HepG2 (cell line): ENCODE data around the gene GZMH. TPM values are rescaled to one million over a fixed set of nuclear protein-coding genes. Genes with fewer than 3 reads are reported as not detected.

Experiments used
- ATAC-seq: fragments of 200-7000 bp; cut with Tn5 transposase; 3 replicates; pipeline ENCODE4 v1.9.1; 2020; ENCODE audit warnings: mild to moderate bottlenecking, moderate library complexity
- BruUV-seq: library from RNA; stranded (reverse); fragments of 400-500 nt; replicated peaks from 2 replicates; lab custom pipeline; 2021; lab: Mats Ljungman, UMichigan
- CTCF ChIA-PET: fragments of 300-600 bp; formaldehyde crosslinking; extraction: SDS; loops from one replicate; lab custom pipeline; 2021; ENCODE audit warnings: low total read pairs, inconsistent platforms, low intra/inter-chr PET ratio; lab: Yijun Ruan, JAX
- POLR2A ChIA-PET: fragments of 350-600 bp; sonication (Branson Sonifier 250); formaldehyde crosslinking; loops from one replicate; lab custom pipeline; 2020; ENCODE audit warnings: antibody characterized with exemption, inconsistent platforms; lab: Yijun Ruan, JAX
- DNase-seq: peaks from one replicate; pipeline ENCODE4 v3.0.0-alpha.2; 2015; ENCODE audit warnings: low spot score
- FAIRE-seq: peaks from 3 replicates; lab custom pipeline; 2011; peaks lifted over from hg19 to GRCh38; lab: Jason Lieb, UNC
- H2AFZ ChIP-seq: one replicate; pipeline ENCODE4 v1.6.1; 2011; ENCODE audit warnings: low read length, inconsistent platforms
- H3K27ac ChIP-seq: fragments of 300-600 bp; 3 replicates; pipeline ENCODE4 v1.8.0; 2011; ENCODE audit warnings: mixed run types, mild to moderate bottlenecking, mixed read lengths, low read length, inconsistent platforms; ENCODE audit not compliant: insufficient read depth; ENCODE audit errors: extremely low read length
- H3K27me3 ChIP-seq, 2 experiments: fragments of 200-600 bp in 1 of 2; 2 replicates in 1 of 2; 3 replicates in 1 of 2; pipeline versions ENCODE4 v1.6.0 to v1.8.0; 2011; ENCODE audit warnings: low read length in 2 of 2, mild to moderate bottlenecking in 2 of 2, moderate library complexity in 2 of 2, inconsistent platforms in 1 of 2; ENCODE audit not compliant: insufficient read depth in 2 of 2, control insufficient read depth in 1 of 2
- H3K36me3 ChIP-seq, 2 experiments: fragments of 200-600 bp in 1 of 2; replicated peaks in 1 of 2; 2 replicates in 1 of 2; 3 replicates in 1 of 2; pipeline versions ENCODE4 v1.5.1 to v1.8.0; 2011; ENCODE audit warnings: low read length in 2 of 2, inconsistent platforms in 1 of 2; ENCODE audit not compliant: insufficient read depth in 2 of 2, control insufficient read depth in 1 of 2
- H3K4me1 ChIP-seq: 2 replicates; pipeline ENCODE4 v1.5.1; 2012; ENCODE audit warnings: low read length, inconsistent platforms; ENCODE audit not compliant: insufficient read depth
- H3K4me2 ChIP-seq: 2 replicates; pipeline ENCODE4 v1.6.0; 2011; ENCODE audit warnings: low read depth, low read length, inconsistent platforms
- H3K4me3 ChIP-seq, 3 experiments: fragments of 200-600 bp in 1 of 3; sonication (generic), shearing (Covaris generic) in 1 of 3; replicated peaks in 1 of 3; 2 replicates each; pipeline ENCODE4 v1.5.1; 2011 to 2016; ENCODE audit warnings: low read length in 3 of 3, inconsistent platforms in 2 of 3, low read depth in 2 of 3, mild to moderate bottlenecking in 2 of 3, control low read depth in 1 of 3, mixed read lengths in 1 of 3; ENCODE audit not compliant: insufficient read depth in 1 of 3
- H3K79me2 ChIP-seq: one replicate; pipeline ENCODE4 v1.6.1; 2011; ENCODE audit warnings: low read length, inconsistent platforms; ENCODE audit not compliant: insufficient read depth
- H3K9ac ChIP-seq: 2 replicates; pipeline ENCODE4 v1.6.0; 2011; ENCODE audit warnings: mild to moderate bottlenecking, low read depth, low read length, inconsistent platforms; ENCODE audit not compliant: insufficient read depth
- H3K9me3 ChIP-seq: 2 replicates; pipeline ENCODE4 v1.5.1; 2012; ENCODE audit warnings: mild to moderate bottlenecking, low read length
- H4K20me1 ChIP-seq: 2 replicates; pipeline ENCODE4 v1.6.0; 2011; ENCODE audit warnings: inconsistent platforms, mild to moderate bottlenecking, low read length, moderate library complexity; ENCODE audit not compliant: insufficient read depth
- E2F1 ChIP-seq: sonication (generic); formaldehyde crosslinking; IDR thresholded peaks from 2 replicates; pipeline ENCODE4 v1.5.0; 2020; ENCODE audit warnings: missing genetic modification reagents
- FOSL1 ChIP-seq: sonication (generic); formaldehyde crosslinking; IDR thresholded peaks from 2 replicates; pipeline ENCODE4 v1.9.0; 2021; ENCODE audit warnings: missing genetic modification reagents, borderline replicate concordance
- ISL2 ChIP-seq: sonication (generic); formaldehyde crosslinking; IDR thresholded peaks from 2 replicates; pipeline ENCODE4 v1.5.0; 2020; ENCODE audit warnings: missing genetic modification reagents
- MLLT10 ChIP-seq: sonication (generic); formaldehyde crosslinking; IDR thresholded peaks from 2 replicates; pipeline ENCODE4 v1.4.0; 2020; ENCODE audit warnings: missing genetic modification reagents
- TFDP2 ChIP-seq: sonication (generic); formaldehyde crosslinking; IDR thresholded peaks from 2 replicates; pipeline ENCODE4 v1.4.0; 2020; ENCODE audit warnings: missing genetic modification reagents
- ZNF460 ChIP-seq: sonication (generic); formaldehyde crosslinking; IDR thresholded peaks from 2 replicates; pipeline ENCODE4 v1.5.1; 2020; ENCODE audit warnings: missing genetic modification reagents, mild to moderate bottlenecking, borderline replicate concordance
- ZNF530 ChIP-seq: sonication (generic); formaldehyde crosslinking; IDR thresholded peaks from 2 replicates; pipeline ENCODE4 v1.5.0; 2020; ENCODE audit warnings: low read depth, mild to moderate bottlenecking, missing genetic modification reagents
- WGBS: methylation state at CpG from one replicate; pipeline ENCODE4 v1.1.6; 2017; ENCODE audit warnings: low lambda C conversion rate; 5-methylcytosine and 5-hydroxymethylcytosine counted together
- in situ Hi-C: cut with HindIII; loops from 2 replicates; pipeline ENCODE4 v1.10.0; 2017; ENCODE audit warnings: low pct_unique_long_range_greater_than_20kb; ENCODE audit not compliant: extremely low pct_ligation_motif_present
- intact Hi-C: fragments of 100-400 bp; cut with micrococcal nuclease; formaldehyde crosslinking; loops from one replicate; pipeline ENCODE4 v1.10.0; 2022; ENCODE audit not compliant: unreplicated experiment
- polyA plus RNA-seq, 8 experiments: library from polyadenylated mRNA; depleted of rRNA in 3 of 8; stranded (reverse) in 7 of 8; unstranded in 1 of 8; fragments of >200 nt; fragmentation: Illumina TruSeq in 4 of 8; extraction: Trizol in 4 of 8; gene quantifications; 2 replicates each; pipeline versions ENCODE4 v1.2.1 to v1.2.3, GENCODE V29; 2011 to 2016; ENCODE audit warnings: low read depth in 4 of 8, missing spikeins in 1 of 8, mixed read lengths in 1 of 8; ENCODE audit not compliant: insufficient read depth in 1 of 8
- total RNA-seq, 5 experiments: library from RNA; depleted of rRNA; stranded (reverse); fragments of >200 nt; fragmentation: Illumina TruSeq; extraction: Trizol; gene quantifications; 2 replicates each; pipeline ENCODE4 v1.2.3, GENCODE V29; 2016; ENCODE audit warnings: low read depth in 1 of 5
- TF ChIP-seq, protein P1 (sequence below): sonication (generic); formaldehyde crosslinking; IDR thresholded peaks from 2 replicates; pipeline ENCODE4 v1.4.0; 2020; ENCODE audit warnings: mild to moderate bottlenecking, missing genetic modification reagents

Gene GZMH
- total and polyA plus RNA-seq, 2 of the 13 experiments (the other 11 are each of a cell fraction or from before 2014, with no cell fraction given): 0.08 TPM; not detected in 1

DNA sequence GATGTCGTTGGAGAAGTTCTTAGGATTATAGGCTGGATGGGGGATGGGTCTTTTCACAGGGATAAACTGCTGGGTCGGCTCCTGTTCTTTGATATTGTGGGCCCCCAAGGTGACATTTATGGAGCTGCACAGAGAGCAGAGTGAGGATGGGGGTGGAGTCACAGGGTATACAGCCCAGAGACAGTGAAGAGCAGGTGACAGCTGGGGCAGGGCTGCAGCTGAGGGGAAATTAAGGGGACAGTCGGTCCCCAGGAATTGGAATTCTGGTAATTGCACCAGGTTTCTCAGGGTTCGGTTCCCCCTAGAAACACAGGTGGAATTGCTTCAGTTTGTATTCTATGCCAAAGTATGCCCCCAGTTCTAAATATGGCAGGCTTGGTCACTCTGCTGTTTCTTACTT, 22.9 kb upstream of the GZMH start:
- H4K20me1 ChIP-seq: no peaks in the 10 kb centered on the region
- 2% methylated on average over 4 of the region's 4 CpGs for WGBS
- H3K27ac ChIP-seq: no peak overlapping the region
- ATAC-seq: peak; percentile 16; the same call in 1 of the 3 replicates
- POLR2A ChIA-PET: no interaction called here
- H3K4me3 ChIP-seq: no peak overlapping the region
- BruUV-seq: no TSS peak
- intact Hi-C loops (no loop called here), in situ Hi-C loops (no loop called here)
- no peak overlapping the region for H2AFZ ChIP-seq
- no peak for FAIRE-seq
- no peaks in the 10 kb centered on the region for H3K9me3 ChIP-seq
- CTCF ChIA-PET: no interaction called here
- H3K9ac ChIP-seq: no peak overlapping the region
- H3K4me1 ChIP-seq: no peaks in the 10 kb centered on the region
- H3K4me2 ChIP-seq: no peak overlapping the region
- DNase-seq: no peak
- no peak for TF ChIP-seq E2F1 (CRISPR knock-in tag)
- 0 out of 2 replicates have a peak, but pooled peaks have one; percentile 14 for TF ChIP-seq MLLT10 (CRISPR knock-in tag)
- TF ChIP-seq, all 625 proteins: peak for 1
- no peaks in the 10 kb centered on the region for H3K36me3 ChIP-seq
- no peaks in the 10 kb centered on the region for H3K79me2 ChIP-seq
- no peaks in the 10 kb centered on the region; a peak in 1 of 5 replicates for H3K27me3 ChIP-seq

DNA sequence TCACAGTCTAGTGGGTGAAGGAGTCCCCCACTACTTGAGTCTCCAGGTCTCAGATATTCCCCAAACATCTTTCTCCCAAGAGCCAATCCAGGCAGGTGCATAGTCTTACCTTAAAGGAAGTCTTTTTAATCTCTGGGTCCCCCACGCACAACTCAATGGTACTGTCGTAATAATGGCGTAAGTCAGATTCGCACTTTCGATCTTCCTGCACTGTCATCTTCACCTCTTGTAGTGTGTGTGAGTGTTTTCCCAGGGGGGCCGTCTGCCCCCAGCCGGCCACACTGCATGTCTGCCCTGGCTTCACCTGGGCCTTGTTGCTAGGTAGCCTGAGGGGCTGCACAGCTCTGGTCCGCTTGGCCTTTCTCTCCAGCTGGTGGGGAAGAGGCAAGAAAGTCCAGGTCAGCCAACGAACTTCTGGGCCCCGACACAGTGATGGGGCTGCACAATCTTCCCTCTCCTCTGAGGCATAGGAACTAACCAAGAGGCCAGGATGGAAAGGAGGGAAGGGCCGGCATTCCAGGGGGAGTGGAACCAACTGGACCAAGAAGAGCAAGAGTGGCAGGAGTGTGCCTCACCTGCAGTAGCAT, 22.4 kb upstream of the GZMH start:
- intact Hi-C loops: no loop called here
- POLR2A ChIA-PET: no interaction called here
- BruUV-seq: no TSS peak
- TF ChIP-seq, protein P1, sequence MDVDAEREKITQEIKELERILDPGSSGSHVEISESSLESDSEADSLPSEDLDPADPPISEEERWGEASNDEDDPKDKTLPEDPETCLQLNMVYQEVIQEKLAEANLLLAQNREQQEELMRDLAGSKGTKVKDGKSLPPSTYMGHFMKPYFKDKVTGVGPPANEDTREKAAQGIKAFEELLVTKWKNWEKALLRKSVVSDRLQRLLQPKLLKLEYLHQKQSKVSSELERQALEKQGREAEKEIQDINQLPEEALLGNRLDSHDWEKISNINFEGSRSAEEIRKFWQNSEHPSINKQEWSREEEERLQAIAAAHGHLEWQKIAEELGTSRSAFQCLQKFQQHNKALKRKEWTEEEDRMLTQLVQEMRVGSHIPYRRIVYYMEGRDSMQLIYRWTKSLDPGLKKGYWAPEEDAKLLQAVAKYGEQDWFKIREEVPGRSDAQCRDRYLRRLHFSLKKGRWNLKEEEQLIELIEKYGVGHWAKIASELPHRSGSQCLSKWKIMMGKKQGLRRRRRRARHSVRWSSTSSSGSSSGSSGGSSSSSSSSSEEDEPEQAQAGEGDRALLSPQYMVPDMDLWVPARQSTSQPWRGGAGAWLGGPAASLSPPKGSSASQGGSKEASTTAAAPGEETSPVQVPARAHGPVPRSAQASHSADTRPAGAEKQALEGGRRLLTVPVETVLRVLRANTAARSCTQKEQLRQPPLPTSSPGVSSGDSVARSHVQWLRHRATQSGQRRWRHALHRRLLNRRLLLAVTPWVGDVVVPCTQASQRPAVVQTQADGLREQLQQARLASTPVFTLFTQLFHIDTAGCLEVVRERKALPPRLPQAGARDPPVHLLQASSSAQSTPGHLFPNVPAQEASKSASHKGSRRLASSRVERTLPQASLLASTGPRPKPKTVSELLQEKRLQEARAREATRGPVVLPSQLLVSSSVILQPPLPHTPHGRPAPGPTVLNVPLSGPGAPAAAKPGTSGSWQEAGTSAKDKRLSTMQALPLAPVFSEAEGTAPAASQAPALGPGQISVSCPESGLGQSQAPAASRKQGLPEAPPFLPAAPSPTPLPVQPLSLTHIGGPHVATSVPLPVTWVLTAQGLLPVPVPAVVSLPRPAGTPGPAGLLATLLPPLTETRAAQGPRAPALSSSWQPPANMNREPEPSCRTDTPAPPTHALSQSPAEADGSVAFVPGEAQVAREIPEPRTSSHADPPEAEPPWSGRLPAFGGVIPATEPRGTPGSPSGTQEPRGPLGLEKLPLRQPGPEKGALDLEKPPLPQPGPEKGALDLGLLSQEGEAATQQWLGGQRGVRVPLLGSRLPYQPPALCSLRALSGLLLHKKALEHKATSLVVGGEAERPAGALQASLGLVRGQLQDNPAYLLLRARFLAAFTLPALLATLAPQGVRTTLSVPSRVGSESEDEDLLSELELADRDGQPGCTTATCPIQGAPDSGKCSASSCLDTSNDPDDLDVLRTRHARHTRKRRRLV (CRISPR knock-in tag): no peak
- TF ChIP-seq ZNF530 (no peak), TFDP2 (CRISPR knock-in tag) (no peak), FOSL1 (CRISPR knock-in tag) (0 out of 2 replicates have a peak, but pooled peaks have one; percentile 6), ISL2 (CRISPR knock-in tag) (no peak), ZNF460 (no peak)

More for the DNA sequence above, 22.4 kb upstream of the GZMH start:
- 55% methylated on average over 11 of the region's 11 CpGs for WGBS
- Histone ChIP-seq H3K27ac (no peak overlapping the region), H3K79me2 (no peaks in the 10 kb centered on the region), H3K36me3 (no peaks in the 10 kb centered on the region), H3K4me1 (no peaks in the 10 kb centered on the region), H4K20me1 (no peaks in the 10 kb centered on the region), H3K4me2 (no peak overlapping the region), H2AFZ (no peak overlapping the region), H3K27me3 (no peaks in the 10 kb centered on the region; a peak in 1 of 5 replicates), H3K9ac (no peak overlapping the region), H3K4me3 (no peak overlapping the region), H3K9me3 (no peaks in the 10 kb centered on the region)
- ATAC-seq (peak; percentile 22), FAIRE-seq (no peak), DNase-seq (no peak)
- CTCF ChIA-PET: no interaction called here
- in situ Hi-C loops: no loop called here
